Activated CD4-positive, CD25-positive, alpha-beta regulatory T cell treated with anti-CD3 and anti-CD28 coated beads, Interleukin-2, amount 50 U/mL, for 72 hours (primary cell): ENCODE measurements around the gene SCYL2.
"Not testable (repeated sequence)": the region's sequence is repeated elsewhere in the genome, so short reads cannot be mapped to it uniquely, and the experiment has no call there.

ENCODE experiments used
- DNase-seq: peaks from one replicate; pipeline ENCODE4 v3.0.0; 2021

SCYL2 gene

GRCh38 chr12:100331871-100332270 lies 64.9 kb downstream of the SCYL2 start:
- no peak for DNase-seq

- DNase-seq: no peak
Observed at GRCh38 chr12:100332852-100333251, 65.9 kb downstream of the SCYL2 start.

GRCh38 chr12:100337299-100337698 lies 70.3 kb downstream of the SCYL2 start:
- no peak for DNase-seq

- no peak for DNase-seq
Observed at GRCh38 chr12:100337727-100338126, 70.8 kb downstream of the SCYL2 start.

- DNase-seq: no peak
Observed at GRCh38 chr12:100339071-100339470, 72.1 kb downstream of the SCYL2 start.

- not testable (repeated sequence) for DNase-seq
Observed at GRCh38 chr12:100342897-100343296, 75.9 kb downstream of the SCYL2 start.

- not testable (repeated sequence) for DNase-seq
Observed at GRCh38 chr12:100344351-100344750, 77.4 kb downstream of the SCYL2 start.

- no peak for DNase-seq
Observed at GRCh38 chr12:100345020-100345767, 78.2 kb downstream of the SCYL2 start.

GRCh38 chr12:100346660-100347059 lies 79.7 kb downstream of the SCYL2 start:
- no peak for DNase-seq

GRCh38 chr12:100348657-100349454 lies 81.9 kb downstream of the SCYL2 start:
- DNase-seq: no peak

GRCh38 chr12:100356644-100357223 lies 89.8 kb downstream of the SCYL2 start, which contains the start of gene SLC17A8:
Gene SLC17A8, plus strand, starts transcription at chr12:100357074. Its CDS starts 318 bp downstream, at chr12:100357392.
- no peak for DNase-seq

GRCh38 chr12:100359248-100359647 lies 92.3 kb downstream of the SCYL2 start:
- no peak for DNase-seq

GRCh38 chr12:100359822-100360221 lies 92.8 kb downstream of the SCYL2 start:
- DNase-seq: no peak

GRCh38 chr12:100360450-100360849 lies 93.5 kb downstream of the SCYL2 start:
- DNase-seq: no peak

GRCh38 chr12:100364324-100364723 lies 97.3 kb downstream of the SCYL2 start:
- no peak for DNase-seq

GRCh38 chr12:100365411-100365810 lies 98.4 kb downstream of the SCYL2 start:
- no peak for DNase-seq

GRCh38 chr12:100368066-100368465 lies 101.1 kb downstream of the SCYL2 start:
- no peak for DNase-seq

- no peak for DNase-seq
Observed at GRCh38 chr12:100371146-100371545, 104.2 kb downstream of the SCYL2 start.

GRCh38 chr12:100372853-100373640 lies 106.1 kb downstream of the SCYL2 start:
- no peak for DNase-seq

- no peak for DNase-seq
Observed at GRCh38 chr12:100375038-100375735, 108.2 kb downstream of the SCYL2 start.

GRCh38 chr12:100376161-100376560 lies 109.2 kb downstream of the SCYL2 start:
- no peak for DNase-seq

- DNase-seq: no peak
Observed at GRCh38 chr12:100381379-100381778, 114.4 kb downstream of the SCYL2 start.
